ENCODE results near the gene SEC14L5.
"Not testable (repeated sequence)": the region's sequence is repeated elsewhere in the genome, so short reads cannot be mapped to it uniquely, and the experiment has no call there.

The SEC14L5 gene

DNA sequence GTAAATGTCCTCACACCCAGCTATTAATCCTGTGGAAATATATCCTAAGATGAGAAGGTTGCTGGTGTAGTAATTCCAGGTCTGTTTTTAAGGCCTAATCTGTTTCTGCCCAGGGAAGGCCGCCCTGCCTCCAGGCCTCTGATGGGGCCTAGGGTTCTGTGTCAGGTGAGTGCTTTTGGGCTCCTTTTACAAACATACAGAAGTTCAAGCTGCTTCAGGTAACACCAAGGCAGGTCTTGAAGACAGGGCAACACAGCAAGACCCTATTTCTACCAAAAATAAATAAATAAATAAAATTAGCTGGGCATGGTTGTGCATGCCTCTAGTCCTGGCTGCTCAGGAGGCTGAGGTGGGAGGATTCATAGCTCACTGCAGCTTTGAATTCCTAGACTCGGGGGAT is 30.5 kb upstream of the SEC14L5 start:
- CTCF ChIA-PET: interaction anchor here (1.1 kb wide), 1 partner anchor 28 kb away, joined by 3 read pairs; no protein-coding TSS in a partner anchor
- POLR2A ChIA-PET: no interaction called here
- no peak for DNase-seq (ENCODE audit: low read depth, low spot score)
- no peak for TF ChIP-seq CTCF (IDR thresholded peaks at IDR 0.05; ENCODE audit: insufficient read depth, low read length, missing control alignments)
- H3K4me3 ChIP-seq (ENCODE audit: low read depth, low read length): no peak overlapping the region

DNA sequence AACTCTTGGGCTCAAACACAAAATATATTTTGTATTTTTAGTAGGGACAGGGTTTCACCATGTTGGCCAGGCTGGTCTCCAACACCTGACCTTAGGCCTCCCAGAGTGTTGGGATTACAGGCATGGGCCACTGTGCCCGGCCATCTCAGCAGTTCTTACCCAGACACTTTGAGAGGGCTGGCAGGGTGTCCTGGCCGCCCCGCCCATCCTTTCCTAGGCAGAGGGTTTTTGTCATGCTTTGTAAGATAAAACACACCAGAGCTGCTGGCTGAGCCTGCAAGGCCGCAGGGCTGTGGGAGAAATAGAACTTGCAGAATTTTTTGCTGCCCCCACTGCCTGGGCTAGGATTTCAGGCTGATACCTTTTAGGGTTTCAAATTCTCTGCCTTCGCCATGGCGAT is 29.9 kb upstream of the SEC14L5 start:
- TF ChIP-seq CTCF (IDR thresholded peaks at IDR 0.05; ENCODE audit: insufficient read depth, low read length, missing control alignments): no peak
- ChIA-PET POLR2A (no interaction called here), CTCF (no interaction called here)
- no peak for DNase-seq (ENCODE audit: low read depth, low spot score)
- no peak overlapping the region for H3K4me3 ChIP-seq (ENCODE audit: low read depth, low read length)

DNA sequence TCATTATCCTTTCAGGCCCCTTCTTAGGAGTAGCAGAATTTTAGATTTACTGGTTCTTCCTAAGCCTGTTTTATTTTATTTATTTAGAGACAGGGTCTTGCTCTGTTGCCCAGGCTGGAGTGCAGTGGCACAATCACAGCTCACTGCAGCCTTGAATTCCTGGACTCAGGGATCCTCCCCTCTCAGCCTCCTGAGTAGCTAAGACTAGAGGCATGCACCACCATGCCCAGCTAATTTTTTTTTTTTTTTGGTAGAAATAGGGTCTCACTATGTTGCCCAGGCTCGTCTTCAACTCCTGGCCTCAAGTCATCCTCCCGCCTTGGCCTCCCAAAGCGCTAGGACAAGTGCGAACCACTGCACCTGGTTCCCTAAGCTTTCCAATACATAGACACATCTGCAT is 28.5 kb upstream of the SEC14L5 start:
- H3K4me3 ChIP-seq (ENCODE audit: low read depth, low read length); DNase-seq (ENCODE audit: low read depth, low spot score); CTCF ChIA-PET; POLR2A ChIA-PET: not testable (repeated sequence)

- no peak for TF ChIP-seq CTCF (IDR thresholded peaks at IDR 0.05; ENCODE audit: insufficient read depth, low read length, missing control alignments)
- DNase-seq (ENCODE audit: low read depth, low spot score): no peak
- ChIA-PET CTCF (interaction anchor here (1.3 kb wide), 1 partner anchor 25 kb away, joined by 5 read pairs; no protein-coding TSS in a partner anchor), POLR2A (no interaction called here)
- H3K4me3 ChIP-seq (ENCODE audit: low read depth, low read length): no peak overlapping the region
Measured at GRCh38 chr16:4931381-4931780, 26.7 kb upstream of the SEC14L5 start.

DNA sequence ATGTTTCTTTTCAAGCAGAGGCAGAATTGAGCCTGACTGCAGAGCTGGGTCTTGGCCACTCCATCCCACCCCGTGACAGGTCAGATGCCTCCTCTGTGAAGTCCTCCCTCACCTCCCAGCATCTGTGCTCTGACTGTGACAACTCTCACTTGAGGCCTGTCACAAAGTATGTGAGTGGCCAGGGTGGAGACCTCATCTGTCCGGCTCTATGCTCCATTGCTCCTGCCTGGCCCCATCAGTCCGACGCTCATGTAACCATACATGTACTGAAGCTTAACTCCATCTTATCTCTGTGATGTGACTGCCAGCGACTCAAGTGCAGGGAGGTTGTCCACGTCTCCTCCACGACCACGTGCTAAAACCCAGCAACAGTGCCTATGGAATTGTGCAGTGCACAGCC is 24.7 kb upstream of the SEC14L5 start:
- DNase-seq (ENCODE audit: low read depth, low spot score): no peak
- TF ChIP-seq CTCF (IDR thresholded peaks at IDR 0.05; ENCODE audit: insufficient read depth, low read length, missing control alignments): no peak
- CTCF ChIA-PET: interaction anchor here (1.0 to 1.4 kb wide), 2 partner anchors 8 to 11 kb away, joined by 4 read pairs; no protein-coding TSS in a partner anchor

DNA sequence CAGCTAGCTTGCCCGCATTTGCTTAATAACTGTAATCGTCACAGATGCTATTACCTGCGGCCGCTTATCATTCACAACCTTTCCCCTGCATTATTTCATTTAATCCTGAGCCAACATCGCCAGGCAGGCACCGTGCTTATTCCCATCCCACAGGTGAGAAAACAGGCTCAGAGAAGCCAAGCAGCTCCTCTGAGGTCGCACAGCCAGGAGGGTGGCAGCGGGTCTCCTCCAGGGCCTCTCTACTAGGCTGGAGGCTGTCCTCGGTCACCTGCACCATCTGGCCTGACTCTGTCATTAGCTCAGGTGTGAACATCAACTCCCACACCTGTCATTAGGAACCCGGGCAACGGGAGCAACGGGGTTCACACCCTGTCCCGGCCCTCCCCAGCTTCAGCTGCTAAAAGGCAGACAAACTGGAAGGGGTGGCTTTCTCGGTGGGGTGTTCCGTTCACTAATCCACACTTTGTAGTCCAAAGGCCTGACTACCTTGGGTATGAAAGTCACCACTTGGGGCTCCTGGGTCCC is 24.2 kb upstream of the SEC14L5 start:
- TF ChIP-seq CTCF (IDR thresholded peaks at IDR 0.05; ENCODE audit: insufficient read depth, low read length, missing control alignments): no peak
- ChIA-PET CTCF (interaction anchor here (1.0 kb wide), 1 partner anchor 12 kb away, joined by 4 read pairs; no protein-coding TSS in a partner anchor), POLR2A (interaction anchor here (1.8 kb wide), 1 partner anchor 11 kb away, joined by 4 read pairs; no protein-coding TSS in a partner anchor)
- no peak overlapping the region for H3K4me3 ChIP-seq (ENCODE audit: low read depth, low read length)
- no peak for DNase-seq (ENCODE audit: low read depth, low spot score)

More for the DNA sequence above, 24.7 kb upstream of the SEC14L5 start:
- H3K4me3 ChIP-seq (ENCODE audit: low read depth, low read length): no peak overlapping the region
- POLR2A ChIA-PET: interaction anchor here (1.8 kb wide), 1 partner anchor 11 kb away, joined by 4 read pairs; no protein-coding TSS in a partner anchor

- DNase-seq (ENCODE audit: low read depth, low spot score): no peak
- ChIA-PET POLR2A (no interaction called here), CTCF (no interaction called here)
- H3K4me3 ChIP-seq (ENCODE audit: low read depth, low read length): no peak overlapping the region
- TF ChIP-seq CTCF (IDR thresholded peaks at IDR 0.05; ENCODE audit: insufficient read depth, low read length, missing control alignments): no peak
Measured at GRCh38 chr16:4934591-4934990, 23.5 kb upstream of the SEC14L5 start.

Measured in AG04449 (cell line).